GM13977 (cell line): Measurements from ENCODE around the gene TSTD2.

ENCODE experiments used
- DNase-seq: peaks from one replicate; pipeline ENCODE4 v3.0.0; 2012; ENCODE audit warnings: low spot score
- in situ Hi-C: fragments of 300-500 bp; cut with MboI; formaldehyde crosslinking; loops from one replicate; pipeline ENCODE4 v1.12.0; 2022; ENCODE audit warnings: low sequenced_read_pairs, low pct_unique_long_range_greater_than_20kb, mixed read lengths, inconsistent platforms; ENCODE audit not compliant: unreplicated experiment
- TF ChIP-seq, protein P1 (sequence below): IDR thresholded peaks from 2 replicates; pipeline ENCODE4 v1.5.1; 2012; ENCODE audit warnings: mild to moderate bottlenecking, control low read depth; ENCODE audit not compliant: insufficient read depth; ENCODE audit errors: extremely low read depth, missing control alignments

Gene TSTD2

DNA sequence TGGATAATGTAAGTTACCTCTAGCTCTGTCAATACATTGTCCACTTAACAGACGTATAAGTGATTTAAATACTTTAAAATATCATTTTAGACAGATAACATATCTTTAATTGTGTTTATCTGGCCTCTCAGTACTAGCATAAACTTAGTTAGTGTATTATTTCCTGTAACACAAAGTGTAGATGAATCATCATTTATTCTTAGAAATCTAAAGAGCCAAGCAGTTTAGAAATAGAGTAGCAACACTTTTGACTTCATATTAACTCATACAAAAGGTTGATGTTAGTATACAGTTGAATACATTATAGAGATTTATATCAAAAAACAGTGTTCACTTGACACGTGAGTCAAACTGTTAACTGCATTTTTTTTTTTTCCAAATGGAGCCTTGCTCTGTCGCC, 18.5 kb upstream of the TSTD2 start:
- DNase-seq: no peak
- TF ChIP-seq, protein P1, sequence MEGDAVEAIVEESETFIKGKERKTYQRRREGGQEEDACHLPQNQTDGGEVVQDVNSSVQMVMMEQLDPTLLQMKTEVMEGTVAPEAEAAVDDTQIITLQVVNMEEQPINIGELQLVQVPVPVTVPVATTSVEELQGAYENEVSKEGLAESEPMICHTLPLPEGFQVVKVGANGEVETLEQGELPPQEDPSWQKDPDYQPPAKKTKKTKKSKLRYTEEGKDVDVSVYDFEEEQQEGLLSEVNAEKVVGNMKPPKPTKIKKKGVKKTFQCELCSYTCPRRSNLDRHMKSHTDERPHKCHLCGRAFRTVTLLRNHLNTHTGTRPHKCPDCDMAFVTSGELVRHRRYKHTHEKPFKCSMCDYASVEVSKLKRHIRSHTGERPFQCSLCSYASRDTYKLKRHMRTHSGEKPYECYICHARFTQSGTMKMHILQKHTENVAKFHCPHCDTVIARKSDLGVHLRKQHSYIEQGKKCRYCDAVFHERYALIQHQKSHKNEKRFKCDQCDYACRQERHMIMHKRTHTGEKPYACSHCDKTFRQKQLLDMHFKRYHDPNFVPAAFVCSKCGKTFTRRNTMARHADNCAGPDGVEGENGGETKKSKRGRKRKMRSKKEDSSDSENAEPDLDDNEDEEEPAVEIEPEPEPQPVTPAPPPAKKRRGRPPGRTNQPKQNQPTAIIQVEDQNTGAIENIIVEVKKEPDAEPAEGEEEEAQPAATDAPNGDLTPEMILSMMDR: no peak
- in situ Hi-C loops: no loop called here

DNA sequence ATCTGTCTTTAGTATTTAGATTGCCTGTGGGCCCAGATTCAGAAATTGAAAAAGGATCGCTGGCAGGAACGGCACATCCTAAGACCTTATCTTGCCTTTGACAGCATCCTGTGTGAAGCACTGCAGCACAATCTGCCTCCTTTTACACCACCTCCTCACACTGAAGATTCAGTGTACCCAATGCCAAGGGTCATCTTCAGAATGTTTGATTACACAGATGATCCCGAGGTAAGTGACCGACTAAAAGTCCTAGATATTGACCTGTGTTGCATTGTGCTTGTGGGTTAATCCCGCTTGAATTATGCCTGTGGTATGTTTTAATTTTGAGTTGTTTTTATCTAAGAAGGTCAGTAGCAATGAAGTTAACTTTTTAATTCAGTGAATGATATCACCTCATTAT, 14.8 kb upstream of the TSTD2 start:
- DNase-seq: no peak
- TF ChIP-seq, protein P1: no peak
- in situ Hi-C loops: no loop called here

DNA sequence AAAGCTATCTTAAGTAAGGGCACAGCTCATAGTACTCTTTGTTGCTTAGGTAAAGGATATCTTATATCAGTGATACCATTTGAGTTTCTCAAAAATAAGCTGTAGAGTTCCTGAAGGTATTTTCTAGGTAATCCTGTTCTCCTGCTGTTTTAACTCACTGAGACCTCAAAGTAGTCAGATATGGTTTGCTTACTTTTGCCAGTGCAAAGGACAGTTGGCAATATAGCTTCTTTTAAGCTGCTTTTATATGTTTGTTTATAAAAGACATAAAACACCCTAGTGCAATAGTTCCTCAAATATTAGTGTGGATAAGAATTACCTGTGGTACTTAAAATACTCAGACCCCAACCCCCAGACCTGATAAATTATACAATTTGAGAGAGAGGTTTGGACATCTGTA, 12.6 kb upstream of the TSTD2 start:
- in situ Hi-C loops: no loop called here

DNA sequence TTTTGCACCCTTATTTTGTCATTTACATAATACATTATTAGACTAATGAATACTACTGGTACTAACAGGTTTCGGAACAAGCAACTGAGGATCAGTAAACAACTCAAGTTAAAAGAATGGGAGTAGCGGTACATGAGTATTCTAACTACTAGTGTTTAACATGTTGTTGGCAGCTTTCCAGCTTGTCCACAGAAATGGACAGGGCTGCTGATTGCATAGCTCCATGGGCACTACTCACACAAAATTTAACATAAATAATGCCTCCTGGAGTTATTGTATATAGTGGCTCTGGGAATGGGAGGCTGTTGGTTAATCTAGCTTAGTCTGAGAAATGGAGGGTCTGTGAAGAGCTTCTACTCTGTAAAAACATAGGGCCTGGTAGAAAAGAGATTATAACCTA, 7.2 kb upstream of the TSTD2 start:
- TF ChIP-seq, protein P1: no peak
- in situ Hi-C loops: no loop called here
- DNase-seq: no peak

More for the DNA sequence above, 12.6 kb upstream of the TSTD2 start:
- DNase-seq: no peak
- TF ChIP-seq, protein P1: no peak

DNA sequence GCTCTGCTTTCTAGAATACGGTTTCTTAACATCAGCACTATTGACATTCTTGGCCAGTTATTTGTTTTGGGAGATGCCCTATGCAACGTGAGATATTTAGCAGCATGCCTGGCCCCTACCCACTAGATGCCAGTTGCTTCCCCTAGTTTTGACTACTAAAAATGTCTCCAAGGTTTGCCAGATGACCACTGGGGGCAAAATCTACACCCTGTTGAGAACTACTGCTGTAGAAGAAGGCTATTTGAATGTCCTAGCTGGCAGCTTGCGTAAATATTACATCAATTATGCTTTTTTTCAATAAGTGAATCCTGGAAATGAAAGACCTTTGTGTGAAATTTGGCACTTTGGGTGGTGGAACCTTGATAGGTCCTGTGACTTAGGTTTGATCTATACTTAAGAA, 5.5 kb upstream of the TSTD2 start:
- TF ChIP-seq, protein P1: no peak
- in situ Hi-C loops: no loop called here
- no peak for DNase-seq

DNA sequence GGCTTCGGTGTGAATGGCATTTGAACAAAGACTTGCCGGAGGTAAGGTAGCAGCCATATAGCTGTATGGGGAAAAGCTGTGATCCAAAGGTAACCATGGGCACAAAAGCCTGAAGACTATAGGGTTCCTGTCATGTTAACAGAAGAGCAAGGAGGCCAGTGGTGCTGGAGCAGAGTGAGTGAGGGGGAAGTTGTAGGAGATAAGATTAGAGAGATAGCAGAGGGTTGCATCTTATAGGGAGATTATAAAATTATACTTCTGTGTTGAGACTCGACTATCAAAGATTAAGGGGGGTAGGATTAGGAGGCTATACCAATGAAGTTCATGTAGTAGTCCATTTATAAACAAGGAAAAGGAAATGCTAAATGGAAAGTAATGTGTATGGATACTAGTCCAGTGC, 3.7 kb upstream of the TSTD2 start:
- in situ Hi-C loops: no loop called here
- no peak for DNase-seq
- TF ChIP-seq, protein P1: no peak

DNA sequence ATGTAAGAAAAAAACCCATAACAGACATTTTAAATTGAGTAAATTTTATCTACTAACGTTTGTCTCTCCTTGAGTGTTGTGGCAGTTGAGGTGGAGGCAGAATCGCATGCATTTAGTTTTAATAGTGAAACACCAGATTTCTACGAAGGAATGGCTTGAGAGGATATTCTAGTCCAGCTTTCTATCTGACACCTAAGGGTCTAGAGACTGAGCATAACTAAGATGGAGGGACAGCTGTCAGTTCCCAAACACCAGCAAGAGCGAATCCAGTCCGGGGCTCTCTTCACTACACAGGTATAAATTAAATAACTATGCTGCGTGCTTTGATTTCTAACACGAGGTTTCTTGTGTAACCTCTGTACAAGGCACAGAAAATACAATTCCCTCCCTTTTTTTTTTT, 1.9 kb upstream of the TSTD2 start:
- in situ Hi-C loops: no loop called here
- TF ChIP-seq, protein P1: no peak
- DNase-seq: no peak
